Sigmoid colon (tissue), 7 donors: ENCODE results near the gene NUP54. TPM values are rescaled to one million over a fixed set of nuclear protein-coding genes. Genes with fewer than 3 reads are reported as not detected.

Experiments used
- DNase-seq: peaks from one replicate; pipeline ENCODE4 v3.0.0-alpha.2; 2019
- H3K27ac ChIP-seq, 4 donors: fragments of 200-600 bp; sonication (generic); one replicate each; pipeline ENCODE4 v1.5.1; 2016 to 2019; ENCODE audit warnings: mild to moderate bottlenecking in 1 of 4
- H3K27me3 ChIP-seq, 3 donors: fragments of 200-600 bp; sonication (generic); one replicate each; pipeline ENCODE4 v1.5.1; 2019; ENCODE audit warnings: mild to moderate bottlenecking in 1 of 3
- H3K36me3 ChIP-seq, 4 donors: fragments of 200-600 bp; sonication (generic); one replicate each; pipeline ENCODE4 v1.5.1; 2016 to 2019
- H3K4me1 ChIP-seq, 4 donors: fragments of 200-600 bp; sonication (generic); one replicate each; pipeline ENCODE4 v1.5.1; 2017 to 2019
- H3K4me3 ChIP-seq, 4 donors: fragments of 200-600 bp; sonication (generic); one replicate each; pipeline ENCODE4 v1.5.1; 2017 to 2019; ENCODE audit warnings: mild to moderate bottlenecking in 2 of 4, moderate library complexity in 1 of 4
- H3K9me3 ChIP-seq, 4 donors: fragments of 200-600 bp in 3 of 4; sonication (generic) in 3 of 4; one replicate each; pipeline versions ENCODE4 v1.5.1 to v1.6.1; 2013 to 2019
- CTCF ChIP-seq, 4 experiments: fragments of 450-650 bp in 3 of 4; fragments of 200-600 bp in 1 of 4; IDR thresholded peaks; one replicate each; pipeline ENCODE4 v1.5.1; 2016 to 2019; ENCODE audit warnings: antibody characterized with exemption in 4 of 4, mild to moderate bottlenecking in 3 of 4, moderate library complexity in 2 of 4
- EP300 ChIP-seq, 4 donors: sonication (generic); formaldehyde crosslinking; IDR thresholded peaks; one replicate each; pipeline ENCODE4 v1.6.1; 2017; ENCODE audit warnings: antibody characterized with exemption in 4 of 4
- POLR2A ChIP-seq, 2 donors: fragments of 450-650 bp; IDR thresholded peaks; one replicate each; pipeline ENCODE4 v1.6.1; 2016; ENCODE audit warnings: antibody characterized with exemption in 2 of 2, mild to moderate bottlenecking in 2 of 2, moderate library complexity in 2 of 2
- POLR2AphosphoS5 ChIP-seq, 4 donors: sonication (generic); formaldehyde crosslinking; IDR thresholded peaks; one replicate each; pipeline ENCODE4 v1.6.1; 2017; ENCODE audit warnings: antibody characterized with exemption in 4 of 4
- WGBS, 2 donors: extraction: QIAGEN DNeasy Blood & Tissue Kit; methylation state at CpG; one replicate each; pipeline ENCODE4 v1.1.7; 2013; 5-methylcytosine and 5-hydroxymethylcytosine counted together
- intact Hi-C: fragments of 100-400 bp; cut with DNase I; formaldehyde crosslinking; loops from one replicate; pipeline ENCODE4 v1.15.1; 2023
- polyA plus RNA-seq, 3 donors: library from polyadenylated mRNA; stranded (reverse); fragments of 200-250 nt; gene quantifications; one replicate each; pipeline ENCODE4 v1.2.3, GENCODE V29; 2013
- total RNA-seq, 4 donors: library from RNA; depleted of rRNA; stranded (reverse); fragments of >200 nt; gene quantifications; one replicate each; pipeline ENCODE4 v1.1.0, GENCODE V29; 2016
- donor health status: healthy with polysubstance abuse.
- donor health status: Bipolar disorder and iron deficiency.
- donor health status: healthy.

Gene NUP54
- total and polyA plus RNA-seq, 7 donors, result 16.6 to 57.9 (median 38.0) TPM

- Histone ChIP-seq H3K9me3 (no peaks in the 10 kb centered on the region), H3K36me3 (peaks cover 0 to 67% (median 7%) of the 10 kb centered on the region in 4 donors), H3K27ac (no peak overlapping the region), H3K4me1 (no peaks in the 10 kb centered on the region), H3K27me3 (no peaks in the 10 kb centered on the region), H3K4me3 (no peak overlapping the region)
- DNase-seq, result no peak
- 63 to 86% methylated on average over 3 of the region's 3 CpGs for whole genome bisulfite sequencing, 2 donors
- intact Hi-C loops, result no loop called here
- TF ChIP-seq POLR2A (IDR thresholded peaks at IDR 0.05), result no peak
- no peak for TF ChIP-seq POLR2AphosphoS5 (IDR thresholded peaks at IDR 0.05)
- no peak for TF ChIP-seq CTCF (IDR thresholded peaks at IDR 0.05)
- TF ChIP-seq EP300 (IDR thresholded peaks at IDR 0.05), result no peak
These were observed 20.4 kb downstream of the NUP54 start for GRCh38 chr4:76127754-76128153.

GRCh38 chr4:76125816-76126215 is 22.4 kb downstream of the NUP54 start:
- Histone ChIP-seq H3K27me3 (no peaks in the 10 kb centered on the region), H3K27ac (no peak overlapping the region), H3K4me3 (no peak overlapping the region), H3K9me3 (no peaks in the 10 kb centered on the region), H3K36me3 (peaks cover 0 to 67% (median 9%) of the 10 kb centered on the region in 4 donors), H3K4me1 (no peaks in the 10 kb centered on the region)
- no peak for DNase-seq
- TF ChIP-seq POLR2AphosphoS5 (IDR thresholded peaks at IDR 0.05) (no peak), POLR2A (IDR thresholded peaks at IDR 0.05) (no peak), EP300 (IDR thresholded peaks at IDR 0.05) (no peak), CTCF (IDR thresholded peaks at IDR 0.05) (no peak)
- intact Hi-C loops, result no loop called here

GRCh38 chr4:76120199-76120598 is 28.0 kb downstream of the NUP54 start:
- Histone ChIP-seq H3K4me1 (no peaks in the 10 kb centered on the region), H3K27ac (no peak overlapping the region), H3K27me3 (no peaks in the 10 kb centered on the region), H3K36me3 (peaks cover 11 to 82% (median 29%) of the 10 kb centered on the region in 4 donors), H3K9me3 (no peaks in the 10 kb centered on the region), H3K4me3 (no peak overlapping the region)
- TF ChIP-seq POLR2A (IDR thresholded peaks at IDR 0.05) (no peak), CTCF (IDR thresholded peaks at IDR 0.05) (no peak), EP300 (IDR thresholded peaks at IDR 0.05) (no peak), POLR2AphosphoS5 (IDR thresholded peaks at IDR 0.05) (no peak)
- WGBS, 2 donors, result 84 to 96% methylated on average over 4 of the region's 4 CpGs
- DNase-seq, result no peak
- intact Hi-C loops, result no loop called here

- no peaks in the 10 kb centered on the region for H3K27me3 ChIP-seq
- H3K4me1 ChIP-seq, result no peaks in the 10 kb centered on the region
- no peak for TF ChIP-seq POLR2AphosphoS5 (IDR thresholded peaks at IDR 0.05)
- no peak for TF ChIP-seq POLR2A (IDR thresholded peaks at IDR 0.05)
- TF ChIP-seq CTCF (IDR thresholded peaks at IDR 0.05), result no peak
- no peak for TF ChIP-seq EP300 (IDR thresholded peaks at IDR 0.05)
- H3K9me3 ChIP-seq, result no peaks in the 10 kb centered on the region
- no peak for DNase-seq
- no peak overlapping the region for H3K27ac ChIP-seq
- 92 to 95% methylated on average over 5 of the region's 5 CpGs for WGBS, 2 donors
- intact Hi-C loops, result no loop called here
- no peak overlapping the region for H3K4me3 ChIP-seq
- peaks cover 21 to 82% (median 21%) of the 10 kb centered on the region in 4 donors for H3K36me3 ChIP-seq
These were observed 30.7 kb downstream of the NUP54 start for GRCh38 chr4:76117536-76117935.

GRCh38 chr4:76116821-76117220 is 31.4 kb downstream of the NUP54 start:
- Histone ChIP-seq H3K27me3 (no peaks in the 10 kb centered on the region), H3K9me3 (no peaks in the 10 kb centered on the region), H3K4me3 (no peak overlapping the region), H3K36me3 (peaks cover 20 to 80% (median 21%) of the 10 kb centered on the region in 4 donors), H3K4me1 (no peaks in the 10 kb centered on the region), H3K27ac (no peak overlapping the region)
- intact Hi-C loops, result no loop called here
- TF ChIP-seq EP300 (IDR thresholded peaks at IDR 0.05) (no peak), POLR2AphosphoS5 (IDR thresholded peaks at IDR 0.05) (no peak), POLR2A (IDR thresholded peaks at IDR 0.05) (no peak), CTCF (IDR thresholded peaks at IDR 0.05) (no peak)
- WGBS, 2 donors, result 91 to 96% methylated on average over 1 of the region's 1 CpG
- no peak for DNase-seq
